Heart left ventricle (tissue), 13 donors: ENCODE measurements around the gene VGLL4.

ENCODE experiments used
- POLR2A ChIP-seq, 2 donors: fragments of 450-650 bp; IDR thresholded peaks; one replicate each; pipeline ENCODE4 v1.6.1; 2017; ENCODE audit warnings: antibody characterized with exemption in 2 of 2, mild to moderate bottlenecking in 2 of 2, moderate library complexity in 2 of 2
- TF ChIP-seq, protein P1 (sequence below), 12 donors: fragments of 200-600 bp; sonication (generic) in 4 of 12; IDR thresholded peaks; one replicate each; pipeline versions ENCODE4 v1.5.0 to v1.8.0; 2018 to 2022; ENCODE audit warnings: antibody characterized with exemption in 12 of 12, mild to moderate bottlenecking in 5 of 12
- donor health status: ischemic (EF 13 %, LVEDD 7.1; RV severe dilation, severe dysfunction).
- donor health status: DM: no; HTN: yes; CAD: no.
- donor health status: DM: no; HTN: no; CAD: no.
- donor health status: ischemic (EF 25% LVEDD 6.9; RV normal size, moderate dysfunction).
- donor health status: ischemic (EF 25% LVEDD 5.7; RV mildly dilated, moderate dysfunction).
- donor health status: ischemic (EF 35%, LVEDD 5.7; RV mildly dilated, moderate dysfunction).
- donor health status: nonischemic (EF 11% LVEDD 7.7; RV severe dilation, severe dysfunction).
- donor health status: DM: yes; HTN: yes; CAD: no.
- donor health status: PGD.
- donor health status: ischemic (EF 29% LVEDD 5.4; RV normal size, mild dysfunction).
- donor health status: nonischemic (EF 23%, LVEDD 6.1; RV moderate dilation, normal function).

- TF ChIP-seq, protein P1, sequence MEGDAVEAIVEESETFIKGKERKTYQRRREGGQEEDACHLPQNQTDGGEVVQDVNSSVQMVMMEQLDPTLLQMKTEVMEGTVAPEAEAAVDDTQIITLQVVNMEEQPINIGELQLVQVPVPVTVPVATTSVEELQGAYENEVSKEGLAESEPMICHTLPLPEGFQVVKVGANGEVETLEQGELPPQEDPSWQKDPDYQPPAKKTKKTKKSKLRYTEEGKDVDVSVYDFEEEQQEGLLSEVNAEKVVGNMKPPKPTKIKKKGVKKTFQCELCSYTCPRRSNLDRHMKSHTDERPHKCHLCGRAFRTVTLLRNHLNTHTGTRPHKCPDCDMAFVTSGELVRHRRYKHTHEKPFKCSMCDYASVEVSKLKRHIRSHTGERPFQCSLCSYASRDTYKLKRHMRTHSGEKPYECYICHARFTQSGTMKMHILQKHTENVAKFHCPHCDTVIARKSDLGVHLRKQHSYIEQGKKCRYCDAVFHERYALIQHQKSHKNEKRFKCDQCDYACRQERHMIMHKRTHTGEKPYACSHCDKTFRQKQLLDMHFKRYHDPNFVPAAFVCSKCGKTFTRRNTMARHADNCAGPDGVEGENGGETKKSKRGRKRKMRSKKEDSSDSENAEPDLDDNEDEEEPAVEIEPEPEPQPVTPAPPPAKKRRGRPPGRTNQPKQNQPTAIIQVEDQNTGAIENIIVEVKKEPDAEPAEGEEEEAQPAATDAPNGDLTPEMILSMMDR (IDR thresholded peaks at IDR 0.05) = no peak
- TF ChIP-seq POLR2A (IDR thresholded peaks at IDR 0.05) = no peak
Measured at GRCh38 chr3:11648735-11649134, 5.0 kb upstream of the VGLL4 start.
